Fibroblast of skin of right quadriceps (primary cell): ENCODE data around the gene FTSJ3.
A peak's percentile ranks its signal among the peaks of the same experiment; 100 is the strongest.

ENCODE experiments used
- DNase-seq: peaks from one replicate; pipeline ENCODE4 v3.0.0-alpha.2; 2013

The FTSJ3 gene

DNA sequence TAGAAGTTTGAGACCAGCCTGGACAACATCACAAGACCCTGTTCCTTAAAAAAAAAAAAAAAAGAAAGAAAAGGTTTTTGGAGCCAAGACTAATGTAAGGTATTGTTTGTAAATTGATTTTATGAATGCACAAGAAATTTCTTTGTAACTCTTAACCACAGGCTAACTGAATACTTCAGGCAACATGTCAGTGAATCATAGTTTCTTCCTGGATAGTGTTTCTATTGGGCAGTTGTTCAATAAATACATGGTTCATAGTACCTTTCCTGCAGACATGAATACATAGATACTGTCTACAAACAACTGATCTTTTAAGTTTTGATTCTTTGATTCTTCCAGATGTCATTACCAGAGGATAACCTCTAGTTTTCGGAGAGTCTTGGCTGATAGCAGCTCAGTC, 41.9 kb downstream of the FTSJ3 start:
- peak; percentile 34 for DNase-seq

DNA sequence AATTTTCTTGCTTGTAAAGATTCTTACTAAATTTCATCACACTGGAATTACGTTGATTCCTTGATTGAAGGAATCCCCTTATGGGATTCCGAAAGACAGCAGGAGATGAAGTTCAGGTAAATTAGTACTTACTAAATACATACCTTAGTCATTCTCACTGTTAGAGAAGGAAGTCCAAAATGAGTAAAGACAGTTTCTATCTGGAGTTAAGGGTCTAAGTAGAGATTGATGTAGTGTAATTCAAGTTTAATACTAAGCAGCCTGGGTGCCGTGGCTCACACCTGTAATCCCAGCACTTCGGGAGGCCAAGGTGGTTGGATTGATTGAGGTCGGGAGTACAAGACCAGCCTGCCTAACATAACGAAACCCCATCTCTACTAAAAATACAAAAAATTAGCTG, 43.9 kb downstream of the FTSJ3 start:
- DNase-seq, result no peak

DNA sequence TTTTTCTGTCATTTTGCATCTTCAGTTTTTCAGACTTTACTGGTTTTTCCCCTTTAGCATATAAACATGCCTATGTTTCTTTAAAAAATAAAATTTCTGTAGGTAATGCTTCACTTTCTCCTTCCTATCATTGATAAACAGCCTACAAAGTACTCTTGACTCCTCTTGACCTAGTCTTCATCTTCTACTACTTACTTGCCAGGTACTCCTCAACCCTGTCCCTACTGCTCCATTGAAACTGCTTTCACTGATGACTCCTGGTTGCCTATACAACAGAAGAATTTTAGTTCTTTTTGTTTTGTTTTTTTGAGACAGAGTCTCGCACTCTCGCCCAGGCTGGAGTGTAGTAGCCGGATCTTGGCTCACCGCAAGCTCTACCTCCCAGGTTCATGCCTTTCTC, 46.5 kb downstream of the FTSJ3 start:
- no peak for DNase-seq

DNA sequence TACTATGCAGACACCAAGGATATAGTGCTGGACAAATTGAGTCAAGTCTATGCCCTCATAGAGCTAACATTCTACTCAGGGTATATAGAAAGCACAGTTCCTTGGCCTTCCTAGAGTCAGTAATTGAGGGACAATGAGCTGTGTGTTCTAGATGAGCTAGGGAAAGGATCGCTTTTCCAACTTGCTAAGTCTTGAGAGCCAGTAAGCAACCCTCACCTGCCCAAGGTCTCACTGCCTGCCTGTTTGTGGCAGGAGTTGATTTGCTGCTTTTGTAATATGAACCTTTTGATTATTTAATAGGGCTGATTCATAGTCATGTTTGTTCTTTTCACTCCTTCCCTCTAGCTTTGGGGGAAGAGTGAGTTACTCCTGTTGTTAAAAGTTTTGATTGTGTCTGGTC, 47.0 kb downstream of the FTSJ3 start:
- no peak for DNase-seq

DNA sequence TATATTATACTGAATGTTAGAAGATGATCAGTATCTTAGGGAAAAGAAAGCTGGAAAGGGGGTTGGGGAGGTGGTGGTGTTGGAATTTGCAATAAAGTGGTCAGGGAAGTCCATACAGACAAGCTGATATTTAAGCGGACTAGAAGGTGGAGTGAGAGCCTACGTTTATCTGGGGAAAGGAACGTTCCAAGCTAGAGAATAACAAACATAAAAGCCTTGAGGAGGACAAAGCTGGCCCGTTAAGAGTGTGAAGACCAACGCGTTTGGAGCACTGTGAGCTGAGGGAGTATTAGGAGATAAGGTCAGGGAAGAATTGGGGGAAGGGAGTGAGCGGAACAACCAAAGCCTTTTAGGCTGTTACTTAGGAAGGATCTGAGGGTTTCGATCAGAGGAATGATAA, 52.0 kb downstream of the FTSJ3 start:
- no peak for DNase-seq

- no peak for DNase-seq
Observed at GRCh38 chr17:63774969-63775265, 52.5 kb downstream of the FTSJ3 start.

GRCh38 chr17:63774141-63774968, 53.1 kb downstream of the FTSJ3 start, which contains the start of gene DDX42:
Gene DDX42, plus strand, starts transcription at chr17:63774170. Its CDS starts 12,880 bp downstream, at chr17:63787050.
- DNase-seq, result peak; percentile 56

DNA sequence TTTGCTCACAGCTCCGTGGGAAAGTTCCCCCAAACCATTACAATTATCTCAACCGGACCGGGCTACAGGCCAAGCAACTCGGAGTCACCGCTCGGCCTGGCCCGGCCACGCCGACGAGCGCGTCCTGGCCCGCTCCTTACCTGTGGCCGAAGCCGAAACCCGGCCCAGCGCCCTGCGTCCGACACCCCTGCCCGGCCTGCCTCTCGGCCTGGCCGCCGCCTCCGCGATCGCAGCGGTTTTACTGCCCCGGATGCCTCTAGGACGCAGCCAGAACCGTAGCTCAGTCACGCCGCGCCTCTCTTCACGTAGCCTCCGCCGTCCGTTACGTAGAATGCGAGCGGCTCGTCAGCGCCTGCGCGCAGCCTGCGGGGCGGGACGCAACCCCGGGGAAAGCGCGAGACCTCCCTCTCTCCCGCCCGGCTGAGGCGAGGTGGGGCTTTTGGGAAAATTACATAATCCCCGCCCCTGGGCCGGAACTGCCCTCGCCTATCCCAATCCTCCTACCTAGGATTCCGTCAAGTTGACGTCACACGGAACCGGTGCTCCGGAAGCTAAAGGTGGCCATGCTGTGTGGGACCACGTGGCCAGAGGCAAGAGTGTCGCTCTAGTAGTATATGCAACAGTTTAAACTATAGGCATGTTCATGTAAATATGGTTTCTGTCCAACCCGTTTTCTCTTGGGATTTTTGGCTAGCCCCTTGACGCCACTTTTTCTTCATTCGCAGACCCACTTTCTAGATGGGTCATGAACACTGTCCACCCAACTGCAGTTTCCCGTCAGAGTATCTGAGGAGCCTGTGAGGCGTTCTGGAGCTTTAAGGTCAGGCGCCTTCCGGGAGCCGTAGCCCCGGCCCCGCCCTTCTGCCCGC, 54.0 kb downstream of the FTSJ3 start, which contains the start of gene CCDC47:
CCDC47 (minus strand) TSS at position 326 of the 869 bp plus-strand sequence. CDS start 7,422 bp downstream, outside the sequence.
- peak; percentile 100 for DNase-seq

GRCh38 chr17:63772801-63773271, 54.6 kb downstream of the FTSJ3 start:
- no peak for DNase-seq
